Ishikawa (cell line): Measurements from ENCODE around the gene ZFR2.

Experiments used
- CREB1 ChIP-seq: IDR thresholded peaks from 2 replicates; pipeline ENCODE4 v1.6.1; 2012; ENCODE audit warnings: low read depth
- EGR1 ChIP-seq: IDR thresholded peaks from 2 replicates; pipeline ENCODE4 v1.6.1; 2012
- EP300 ChIP-seq: IDR thresholded peaks from 2 replicates; pipeline ENCODE4 v1.6.1; 2012; ENCODE audit warnings: borderline replicate concordance
- MAX ChIP-seq: IDR thresholded peaks from 2 replicates; pipeline ENCODE4 v1.6.1; 2012
- NFIC ChIP-seq: IDR thresholded peaks from 2 replicates; pipeline ENCODE4 v1.6.1; 2012
- REST ChIP-seq: IDR thresholded peaks from 2 replicates; pipeline ENCODE4 v1.6.1; 2012; ENCODE audit warnings: low read depth, mild to moderate bottlenecking
- TCF12 ChIP-seq: IDR thresholded peaks from 2 replicates; pipeline ENCODE4 v1.6.1; 2012; ENCODE audit warnings: low read depth
- TEAD4 ChIP-seq: IDR thresholded peaks from 2 replicates; pipeline ENCODE4 v1.6.1; 2012
- YY1 ChIP-seq: IDR thresholded peaks from 2 replicates; pipeline ENCODE4 v1.6.1; 2012; ENCODE audit warnings: low read depth

GRCh38 chr19:3783660-3784584, 84.9 kb downstream of the ZFR2 start:
- TF ChIP-seq TCF12 (no peak), TEAD4 (no peak), YY1 (no peak), MAX (no peak), EGR1 (no peak), REST (no peak), NFIC (no peak), CREB1 (no peak), EP300 (no peak)
